HG02970 (cell line): ENCODE data around the gene CCL25.

Experiments used
- ATAC-seq: cut with Tn5 transposase; IDR thresholded peaks from one replicate; pipeline ENCODE4 v1.9.1; 2021; ENCODE audit warnings: mild to moderate bottlenecking, moderate library complexity, moderate number of reproducible peaks; ENCODE audit not compliant: unreplicated experiment, low FRiP score

CCL25 gene

DNA sequence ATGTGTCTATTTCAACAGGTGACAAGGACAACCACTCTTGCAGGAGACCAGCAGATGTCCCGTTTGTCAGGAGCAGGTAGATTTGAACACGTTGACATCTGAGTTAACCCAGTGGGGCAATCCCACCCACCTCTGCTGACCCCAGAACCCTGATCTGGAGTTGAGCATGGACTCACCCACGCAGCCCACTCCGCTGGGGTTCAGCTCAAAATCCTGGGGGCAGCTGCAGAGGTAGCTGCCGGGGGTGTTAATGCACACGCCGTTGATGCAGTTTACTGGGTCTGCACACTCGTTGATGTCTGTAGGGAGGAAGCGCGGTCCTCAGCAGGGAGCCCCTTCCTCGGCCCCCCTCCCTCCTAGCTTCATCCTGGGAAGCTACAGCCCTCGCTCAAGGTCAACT, 56.9 kb downstream of the CCL25 start:
- no peak for ATAC-seq

DNA sequence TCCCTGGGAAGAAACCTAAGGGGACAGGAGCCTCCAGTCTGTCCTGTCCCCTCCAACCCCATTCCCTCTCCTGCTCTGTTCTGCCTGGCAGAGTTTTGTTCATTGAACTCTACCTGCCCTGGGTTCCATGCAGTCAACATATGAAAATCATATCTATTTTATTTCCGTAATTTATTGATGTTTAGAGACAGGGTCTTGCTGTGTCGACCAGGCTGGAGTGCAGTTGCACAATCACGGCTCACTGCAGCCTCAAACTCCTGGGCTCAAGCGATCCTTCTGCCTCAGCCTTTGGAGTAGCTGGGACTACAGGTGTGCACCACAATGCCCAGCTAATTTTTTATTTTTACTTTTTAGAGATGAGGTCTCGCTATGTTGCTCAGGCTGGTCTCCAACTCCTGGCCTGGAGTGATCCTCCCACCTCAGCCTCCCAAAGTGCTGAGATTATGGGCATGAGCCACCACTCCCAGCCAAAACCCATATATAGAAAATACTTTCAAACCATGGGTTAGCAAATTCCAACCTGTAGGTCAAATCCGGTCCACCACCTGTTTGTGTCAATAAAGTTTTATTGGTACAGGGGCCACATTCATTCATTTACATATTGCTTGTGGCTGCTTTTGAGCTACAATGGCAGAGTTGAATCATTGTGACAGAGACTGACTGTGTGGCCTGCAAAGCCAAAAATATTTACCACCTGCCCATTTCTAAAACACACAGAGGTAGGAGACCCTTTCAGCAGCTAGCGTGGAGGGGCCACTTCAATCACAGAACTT, 57.5 kb downstream of the CCL25 start:
- ATAC-seq = no peak

DNA sequence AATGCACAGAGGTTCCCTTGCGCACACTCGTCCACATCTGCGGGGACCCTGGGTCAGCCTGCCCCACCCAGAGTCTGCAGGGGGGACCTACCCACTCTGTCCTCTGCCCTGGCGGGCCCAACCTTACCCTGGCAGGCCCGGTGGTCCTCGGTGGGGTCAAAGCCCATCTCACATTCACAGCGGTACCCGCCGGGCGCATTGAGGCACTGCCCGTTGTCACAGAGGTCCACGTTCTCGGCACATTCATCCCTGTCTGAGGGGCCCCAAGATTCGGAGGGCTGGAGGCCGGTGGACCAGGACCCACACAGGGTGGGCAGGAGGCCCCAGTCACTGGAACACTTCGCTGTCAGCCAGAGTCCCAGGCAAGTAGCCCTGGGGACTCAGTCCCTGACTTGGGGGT, 58.4 kb downstream of the CCL25 start:
- ATAC-seq = no peak

DNA sequence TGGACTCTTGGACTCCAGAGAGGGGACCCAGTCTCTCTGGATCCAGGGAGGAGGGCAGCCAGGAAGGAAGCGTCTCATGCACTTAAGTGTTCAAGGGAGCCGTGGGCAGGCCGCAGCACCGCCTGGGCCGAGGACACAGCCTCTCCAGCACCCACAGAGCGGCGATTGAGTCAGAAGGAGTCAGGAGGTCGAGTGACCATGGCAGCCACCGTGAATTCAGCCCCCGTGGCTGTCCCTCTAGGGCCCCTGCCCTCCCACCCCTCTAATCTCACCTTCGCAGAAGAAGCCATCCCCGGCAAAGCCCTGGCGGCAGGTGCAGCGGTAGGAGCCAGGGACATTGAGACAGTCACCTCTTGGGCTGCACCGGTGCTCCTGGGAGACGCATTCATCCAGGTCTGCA, 58.8 kb downstream of the CCL25 start:
- ATAC-seq = no peak
